Activated gamma-delta T cell treated with anti-CD3 and anti-CD28 coated beads, Interleukin-2, amount 50 U/mL, for 16 hours (primary cell): ENCODE measurements around the gene VAMP7.
A peak's percentile ranks its signal among the peaks of the same experiment; 100 is the strongest.
"Not testable (repeated sequence)": the region's sequence is repeated elsewhere in the genome, so short reads cannot be mapped to it uniquely, and the experiment has no call there.

ENCODE experiments used
- DNase-seq: peaks from one replicate; pipeline ENCODE4 v3.0.0-alpha.2; 2020; ENCODE audit warnings: low read depth

The VAMP7 gene, protein sequence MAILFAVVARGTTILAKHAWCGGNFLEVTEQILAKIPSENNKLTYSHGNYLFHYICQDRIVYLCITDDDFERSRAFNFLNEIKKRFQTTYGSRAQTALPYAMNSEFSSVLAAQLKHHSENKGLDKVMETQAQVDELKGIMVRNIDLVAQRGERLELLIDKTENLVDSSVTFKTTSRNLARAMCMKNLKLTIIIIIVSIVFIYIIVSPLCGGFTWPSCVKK

GRCh38 chrX:155881158-155881993, at the start of gene VAMP7:
VAMP7 (plus strand) TSS chrX:155881345; CDS start chrX:155889467, 8,122 bp downstream.
- DNase-seq = peak; percentile 58

DNA sequence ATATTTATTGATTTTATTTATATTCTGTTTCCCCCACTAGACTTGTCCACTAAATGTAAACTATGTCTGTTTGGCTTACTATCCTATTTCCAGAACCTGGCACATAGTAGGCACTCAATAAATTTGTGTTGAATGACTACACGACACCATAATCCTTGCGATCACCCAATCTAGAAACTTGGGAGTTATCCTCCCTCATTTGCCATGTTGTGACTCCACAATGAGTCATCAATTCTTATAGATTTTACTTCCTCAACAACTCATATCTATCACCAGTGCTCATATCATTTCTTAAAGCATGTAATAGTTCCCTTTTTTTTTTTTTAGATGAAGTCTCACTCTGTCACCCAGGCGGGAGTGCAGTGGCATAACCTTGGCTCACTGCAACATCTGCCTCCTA, 39.9 kb upstream of the VAMP7 start:
- DNase-seq = no peak

- DNase-seq = not testable (repeated sequence)
These were observed 29.4 kb upstream of the VAMP7 start for GRCh38 chrX:155851786-155852185.

- no peak for DNase-seq
These were observed 23.6 kb upstream of the VAMP7 start for GRCh38 chrX:155857561-155857960.

GRCh38 chrX:155864655-155865054, 16.5 kb upstream of the VAMP7 start:
- DNase-seq = no peak

GRCh38 chrX:155865193-155865592, 16.0 kb upstream of the VAMP7 start:
- no peak for DNase-seq

DNA sequence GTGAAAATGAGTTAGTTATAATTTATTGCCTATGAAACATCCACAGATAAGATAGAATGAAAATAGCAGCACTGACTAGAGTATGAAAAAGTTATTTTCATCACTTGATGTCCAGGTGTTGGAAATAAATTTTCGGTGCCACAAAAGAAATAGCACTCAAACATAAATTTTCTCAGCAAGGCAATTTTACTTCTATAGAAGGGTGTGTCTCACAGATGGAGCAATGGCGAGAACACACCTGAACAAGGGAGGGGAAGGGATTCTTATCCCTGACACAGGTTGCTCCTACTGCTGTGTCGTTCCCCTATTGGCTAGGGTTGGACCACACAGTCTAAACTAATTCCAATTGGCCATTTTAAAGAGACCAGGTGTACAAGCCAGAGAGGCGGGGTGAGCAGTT, 13.3 kb upstream of the VAMP7 start:
- DNase-seq = no peak

DNA sequence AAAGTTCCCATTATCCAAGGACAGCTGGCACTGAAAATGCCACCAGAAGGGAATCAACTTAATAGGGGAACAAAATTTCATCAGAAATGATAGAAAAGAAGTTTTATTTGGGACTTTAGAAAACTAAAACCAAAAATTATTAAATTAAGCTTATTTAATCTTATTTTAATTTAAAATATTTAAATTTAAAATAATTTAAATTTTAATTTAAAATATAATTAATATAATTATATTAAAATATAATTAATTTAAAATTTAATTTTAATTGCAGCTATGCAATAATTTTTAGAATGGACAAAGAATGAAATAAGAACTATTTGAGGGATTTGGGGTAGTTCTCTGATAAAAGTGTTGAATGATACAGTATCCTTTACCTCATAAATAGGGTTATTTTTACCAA, 10.2 kb upstream of the VAMP7 start:
- no peak for DNase-seq

GRCh38 chrX:155871934-155872333, 9.2 kb upstream of the VAMP7 start:
- DNase-seq = no peak

- no peak for DNase-seq
These were observed 8.0 kb upstream of the VAMP7 start for GRCh38 chrX:155873188-155873587.

- DNase-seq = no peak
These were observed 6.4 kb upstream of the VAMP7 start for GRCh38 chrX:155874571-155875244.

DNA sequence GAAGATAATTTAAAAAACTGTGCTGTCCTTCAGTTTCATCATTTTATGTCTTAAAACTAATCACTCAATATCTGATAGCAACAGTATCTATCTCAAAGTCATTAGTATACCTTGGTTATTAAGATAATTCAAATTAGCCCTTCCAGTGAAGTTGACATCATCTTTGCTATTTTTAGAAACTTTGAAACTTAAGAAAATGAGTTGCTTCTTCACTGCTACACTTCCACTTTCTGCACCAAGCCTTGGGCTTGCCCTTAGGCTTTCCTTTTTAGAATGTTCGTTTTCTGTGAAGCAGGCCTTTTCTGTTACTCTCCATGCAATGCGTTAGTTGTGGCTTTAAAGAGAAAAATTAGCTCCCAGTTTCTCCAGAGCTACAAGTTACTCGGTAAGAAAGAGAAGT, 4.4 kb upstream of the VAMP7 start:
- no peak for DNase-seq

DNA sequence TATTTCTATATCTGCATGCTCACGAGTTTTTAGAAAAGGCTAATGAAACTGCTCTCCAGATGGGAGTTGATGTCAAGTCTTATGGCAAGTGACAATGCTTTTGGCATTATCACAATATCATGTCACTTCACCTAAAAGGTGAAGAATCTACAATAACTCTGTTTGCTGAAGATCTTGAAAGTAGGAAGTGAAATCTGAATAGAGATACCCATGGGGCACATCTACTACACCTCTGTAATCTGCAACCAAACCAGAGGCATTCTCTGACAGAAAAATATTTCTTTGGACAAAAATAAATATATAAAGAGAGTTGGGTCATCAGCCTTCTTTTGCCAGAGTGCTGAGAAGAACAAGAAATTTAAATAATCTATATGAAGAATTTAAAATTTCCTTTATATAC, 3.9 kb upstream of the VAMP7 start:
- DNase-seq = no peak

GRCh38 chrX:155880586-155881157, 473 bp upstream of the VAMP7 start:
- DNase-seq = no peak

- DNase-seq = no peak
These were observed 5.3 kb downstream of the VAMP7 start for GRCh38 chrX:155886409-155886808.

- no peak for DNase-seq
These were observed 7.0 kb downstream of the VAMP7 start for GRCh38 chrX:155888139-155888538.

GRCh38 chrX:155889328-155889727, 8.2 kb downstream of the VAMP7 start:
- DNase-seq = no peak

GRCh38 chrX:155891446-155892210, 10.5 kb downstream of the VAMP7 start:
- no peak for DNase-seq

- DNase-seq = no peak
These were observed 12.4 kb downstream of the VAMP7 start for GRCh38 chrX:155893521-155893920.

- no peak for DNase-seq
These were observed 15.4 kb downstream of the VAMP7 start for GRCh38 chrX:155896512-155896911.

GRCh38 chrX:155899366-155899765, 18.2 kb downstream of the VAMP7 start:
- no peak for DNase-seq

DNA sequence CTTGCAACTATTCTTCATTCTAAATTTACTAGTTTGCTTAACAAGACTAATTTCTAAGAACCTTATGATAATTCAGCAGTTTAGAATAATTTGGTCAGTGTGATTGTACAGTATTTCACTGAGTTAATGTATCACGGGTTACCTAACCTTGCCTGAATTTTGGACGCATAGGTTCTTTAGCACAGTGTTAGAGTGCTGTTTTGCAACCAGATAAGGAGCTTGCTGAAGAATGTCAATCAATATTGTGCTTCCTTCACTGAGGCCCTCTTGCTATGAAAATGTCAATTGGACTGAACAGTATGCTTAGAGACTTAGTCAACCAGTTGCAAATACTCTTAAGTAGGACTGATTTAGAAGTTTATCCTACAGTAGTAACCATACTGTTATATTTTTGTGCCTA, 19.6 kb downstream of the VAMP7 start:
- DNase-seq = no peak
